HepG2 (cell line): ENCODE results near the gene BCAS1. TPM values are rescaled to one million over a fixed set of nuclear protein-coding genes. Genes with fewer than 3 reads are reported as not detected.
A peak's percentile ranks its signal among the peaks of the same experiment; 100 is the strongest.

Experiments used
- CREM ChIP-seq, 2 experiments: sonication (generic) in 1 of 2; formaldehyde crosslinking in 1 of 2; IDR thresholded peaks; 2 replicates each; pipeline versions ENCODE4 v1.4.0 to v1.6.1; 2016 to 2020; ENCODE audit warnings: antibody characterized with exemption in 1 of 2, mild to moderate bottlenecking in 1 of 2, missing genetic modification reagents in 1 of 2
- ETV5 ChIP-seq: IDR thresholded peaks from 2 replicates; pipeline ENCODE4 v1.6.1; 2018; ENCODE audit warnings: missing biosample characterization, missing genetic modification reagents, inconsistent platforms, borderline replicate concordance
- FOXP1 ChIP-seq, 2 experiments: fragments of 450-650 bp in 1 of 2; IDR thresholded peaks; 2 replicates each; pipeline ENCODE4 v1.6.1; 2017 to 2018; ENCODE audit warnings: antibody characterized with exemption in 1 of 2
- KMT2A ChIP-seq: sonication (generic); formaldehyde crosslinking; IDR thresholded peaks from 2 replicates; pipeline ENCODE4 v1.4.0; 2020; ENCODE audit warnings: missing genetic modification reagents
- MIXL1 ChIP-seq: IDR thresholded peaks from 2 replicates; pipeline ENCODE4 v1.6.1; 2016
- NR2F1 ChIP-seq, 2 experiments: fragments of 450-650 bp in 1 of 2; formaldehyde crosslinking in 1 of 2; IDR thresholded peaks; 2 replicates each; pipeline versions ENCODE4 v1.5.0 to v1.6.1; 2016 to 2020; ENCODE audit warnings: mild to moderate bottlenecking in 1 of 2, missing compliant biosample characterization in 1 of 2, missing genetic modification reagents in 1 of 2, moderate library complexity in 1 of 2
- RARA ChIP-seq: IDR thresholded peaks from 2 replicates; pipeline ENCODE4 v1.6.1; 2016; ENCODE audit warnings: missing genetic modification reagents, missing compliant biosample characterization
- RXRB ChIP-seq: IDR thresholded peaks from 2 replicates; pipeline ENCODE4 v1.6.1; 2016; ENCODE audit warnings: borderline replicate concordance, missing genetic modification reagents, missing compliant biosample characterization
- SRSF9 ChIP-seq: fragments of 200-400 bp; formaldehyde crosslinking; IDR thresholded peaks from 2 replicates; pipeline ENCODE4 v1.6.1; 2018; ENCODE audit warnings: borderline replicate concordance, mild to moderate bottlenecking, low read depth, low read length; ENCODE audit not compliant: insufficient read depth, poor library complexity, severe bottlenecking
- polyA plus RNA-seq, 8 experiments: library from polyadenylated mRNA; depleted of rRNA in 3 of 8; stranded (reverse) in 7 of 8; unstranded in 1 of 8; fragments of >200 nt; fragmentation: Illumina TruSeq in 4 of 8; extraction: Trizol in 4 of 8; gene quantifications; 2 replicates each; pipeline versions ENCODE4 v1.2.1 to v1.2.3, GENCODE V29; 2011 to 2016; ENCODE audit warnings: low read depth in 4 of 8, missing spikeins in 1 of 8, mixed read lengths in 1 of 8; ENCODE audit not compliant: insufficient read depth in 1 of 8
- total RNA-seq, 5 experiments: library from RNA; depleted of rRNA; stranded (reverse); fragments of >200 nt; fragmentation: Illumina TruSeq; extraction: Trizol; gene quantifications; 2 replicates each; pipeline ENCODE4 v1.2.3, GENCODE V29; 2016; ENCODE audit warnings: low read depth in 1 of 5
- TF ChIP-seq, protein P1 (sequence below): sonication (generic); formaldehyde crosslinking; IDR thresholded peaks from 2 replicates; pipeline ENCODE4 v1.5.0; 2020; ENCODE audit warnings: missing genetic modification reagents
- TF ChIP-seq, protein P2 (sequence below): sonication (generic); formaldehyde crosslinking; IDR thresholded peaks from 2 replicates; pipeline ENCODE4 v1.9.0; 2022; ENCODE audit warnings: low read depth, missing genetic modification reagents
- TF ChIP-seq, protein P3 (sequence below): IDR thresholded peaks from 2 replicates; pipeline ENCODE4 v1.6.1; 2012; ENCODE audit warnings: low read depth, low read length, improper control_type of control experiment
- TF ChIP-seq, protein P4 (sequence below): sonication (generic); formaldehyde crosslinking; IDR thresholded peaks from 2 replicates; pipeline ENCODE4 v1.4.0; 2020; ENCODE audit warnings: mild to moderate bottlenecking, missing genetic modification reagents, borderline replicate concordance
- TF ChIP-seq, protein P5 (sequence below): sonication (generic); formaldehyde crosslinking; IDR thresholded peaks from 2 replicates; pipeline ENCODE4 v1.4.0; 2020; ENCODE audit warnings: missing genetic modification reagents

The BCAS1 gene
- total and polyA plus RNA-seq, 2 of the 13 experiments (the other 11 are each of a cell fraction or from before 2014, with no cell fraction given), result 0.55 to 0.91 TPM

DNA sequence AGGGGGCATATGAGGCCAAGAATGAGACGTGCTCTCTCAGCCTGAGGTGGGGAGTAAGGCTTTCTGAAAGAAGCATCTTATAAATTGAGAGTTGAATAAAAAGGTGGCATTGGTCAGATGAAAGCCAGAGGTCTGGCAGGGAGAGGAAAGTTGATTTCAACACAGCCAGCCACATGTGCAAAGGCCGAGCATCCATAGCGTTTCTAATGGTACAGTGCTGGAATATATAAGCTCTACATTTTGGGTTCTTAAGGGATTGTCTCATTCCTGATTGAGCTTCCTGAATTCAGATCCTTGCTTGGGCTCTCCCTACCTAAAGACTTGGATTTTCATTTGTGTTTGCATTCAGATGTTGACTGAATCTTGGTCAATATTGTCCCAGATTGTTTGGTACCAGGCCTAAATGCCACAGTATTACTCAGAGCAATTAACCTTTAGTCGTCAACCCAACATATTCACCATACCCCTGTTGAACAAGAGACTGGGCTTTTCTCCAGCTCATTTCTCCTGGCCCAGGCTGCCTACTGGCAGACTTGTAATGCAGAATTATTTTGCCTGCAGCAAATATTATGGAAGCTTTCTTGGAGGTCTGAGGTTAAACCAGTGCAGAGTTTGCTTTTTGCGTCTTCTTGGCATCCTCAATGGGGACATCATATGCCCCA lies 14.5 kb upstream of the BCAS1 start (continued):
- TF ChIP-seq, protein P1, sequence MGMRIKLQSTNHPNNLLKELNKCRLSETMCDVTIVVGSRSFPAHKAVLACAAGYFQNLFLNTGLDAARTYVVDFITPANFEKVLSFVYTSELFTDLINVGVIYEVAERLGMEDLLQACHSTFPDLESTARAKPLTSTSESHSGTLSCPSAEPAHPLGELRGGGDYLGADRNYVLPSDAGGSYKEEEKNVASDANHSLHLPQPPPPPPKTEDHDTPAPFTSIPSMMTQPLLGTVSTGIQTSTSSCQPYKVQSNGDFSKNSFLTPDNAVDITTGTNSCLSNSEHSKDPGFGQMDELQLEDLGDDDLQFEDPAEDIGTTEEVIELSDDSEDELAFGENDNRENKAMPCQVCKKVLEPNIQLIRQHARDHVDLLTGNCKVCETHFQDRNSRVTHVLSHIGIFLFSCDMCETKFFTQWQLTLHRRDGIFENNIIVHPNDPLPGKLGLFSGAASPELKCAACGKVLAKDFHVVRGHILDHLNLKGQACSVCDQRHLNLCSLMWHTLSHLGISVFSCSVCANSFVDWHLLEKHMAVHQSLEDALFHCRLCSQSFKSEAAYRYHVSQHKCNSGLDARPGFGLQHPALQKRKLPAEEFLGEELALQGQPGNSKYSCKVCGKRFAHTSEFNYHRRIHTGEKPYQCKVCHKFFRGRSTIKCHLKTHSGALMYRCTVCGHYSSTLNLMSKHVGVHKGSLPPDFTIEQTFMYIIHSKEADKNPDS (CRISPR knock-in tag), result no peak
- TF ChIP-seq KMT2A (CRISPR knock-in tag) (no peak), RXRB (CRISPR knock-in tag) (0 out of 2 replicates have a peak, but pooled peaks have one; percentile 21), MIXL1 (CRISPR knock-in tag) (peak; percentile 72; the same call in 1 of the 2 replicates), FOXP1 (IDR thresholded peaks at IDR 0.05) (no peak), FOXP1 (CRISPR knock-in tag; IDR thresholded peaks at IDR 0.05) (peak; percentile 67), NR2F1 (CRISPR knock-in tag; IDR thresholded peaks at IDR 0.05) (peak in 1 of 2 experiments; percentile 77; a peak in 2 of 4 replicates), ETV5 (CRISPR knock-in tag) (0 out of 2 replicates have a peak, but pooled peaks have one; percentile 23), SRSF9 (no peak), CREM (IDR thresholded peaks at IDR 0.05) (0 out of 2 replicates have a peak, but pooled peaks have one; percentile 36), CREM (CRISPR knock-in tag; IDR thresholded peaks at IDR 0.05) (no peak), RARA (CRISPR knock-in tag) (peak; percentile 51; the same call in 1 of the 2 replicates)
- TF ChIP-seq, protein P2, sequence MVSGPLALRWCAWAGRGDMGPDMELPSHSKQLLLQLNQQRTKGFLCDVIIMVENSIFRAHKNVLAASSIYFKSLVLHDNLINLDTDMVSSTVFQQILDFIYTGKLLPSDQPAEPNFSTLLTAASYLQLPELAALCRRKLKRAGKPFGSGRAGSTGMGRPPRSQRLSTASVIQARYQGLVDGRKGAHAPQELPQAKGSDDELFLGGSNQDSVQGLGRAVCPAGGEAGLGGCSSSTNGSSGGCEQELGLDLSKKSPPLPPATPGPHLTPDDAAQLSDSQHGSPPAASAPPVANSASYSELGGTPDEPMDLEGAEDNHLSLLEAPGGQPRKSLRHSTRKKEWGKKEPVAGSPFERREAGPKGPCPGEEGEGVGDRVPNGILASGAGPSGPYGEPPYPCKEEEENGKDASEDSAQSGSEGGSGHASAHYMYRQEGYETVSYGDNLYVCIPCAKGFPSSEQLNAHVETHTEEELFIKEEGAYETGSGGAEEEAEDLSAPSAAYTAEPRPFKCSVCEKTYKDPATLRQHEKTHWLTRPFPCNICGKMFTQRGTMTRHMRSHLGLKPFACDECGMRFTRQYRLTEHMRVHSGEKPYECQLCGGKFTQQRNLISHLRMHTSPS, result peak; percentile 40; the same call in 1 of the 2 replicates
- TF ChIP-seq, protein P3, sequence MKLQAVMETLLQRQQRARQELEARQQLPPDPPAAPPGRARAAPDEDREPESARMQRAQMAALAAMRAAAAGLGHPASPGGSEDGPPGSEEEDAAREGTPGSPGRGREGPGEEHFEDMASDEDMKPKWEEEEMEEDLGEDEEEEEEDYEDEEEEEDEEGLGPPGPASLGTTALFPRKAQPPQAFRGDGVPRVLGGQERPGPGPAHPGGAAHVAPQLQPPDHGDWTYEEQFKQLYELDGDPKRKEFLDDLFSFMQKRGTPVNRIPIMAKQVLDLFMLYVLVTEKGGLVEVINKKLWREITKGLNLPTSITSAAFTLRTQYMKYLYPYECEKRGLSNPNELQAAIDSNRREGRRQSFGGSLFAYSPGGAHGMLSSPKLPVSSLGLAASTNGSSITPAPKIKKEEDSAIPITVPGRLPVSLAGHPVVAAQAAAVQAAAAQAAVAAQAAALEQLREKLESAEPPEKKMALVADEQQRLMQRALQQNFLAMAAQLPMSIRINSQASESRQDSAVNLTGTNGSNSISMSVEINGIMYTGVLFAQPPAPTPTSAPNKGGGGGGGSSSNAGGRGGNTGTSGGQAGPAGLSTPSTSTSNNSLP, result peak; percentile 82; the same call in 1 of the 2 replicates
- TF ChIP-seq, protein P4, sequence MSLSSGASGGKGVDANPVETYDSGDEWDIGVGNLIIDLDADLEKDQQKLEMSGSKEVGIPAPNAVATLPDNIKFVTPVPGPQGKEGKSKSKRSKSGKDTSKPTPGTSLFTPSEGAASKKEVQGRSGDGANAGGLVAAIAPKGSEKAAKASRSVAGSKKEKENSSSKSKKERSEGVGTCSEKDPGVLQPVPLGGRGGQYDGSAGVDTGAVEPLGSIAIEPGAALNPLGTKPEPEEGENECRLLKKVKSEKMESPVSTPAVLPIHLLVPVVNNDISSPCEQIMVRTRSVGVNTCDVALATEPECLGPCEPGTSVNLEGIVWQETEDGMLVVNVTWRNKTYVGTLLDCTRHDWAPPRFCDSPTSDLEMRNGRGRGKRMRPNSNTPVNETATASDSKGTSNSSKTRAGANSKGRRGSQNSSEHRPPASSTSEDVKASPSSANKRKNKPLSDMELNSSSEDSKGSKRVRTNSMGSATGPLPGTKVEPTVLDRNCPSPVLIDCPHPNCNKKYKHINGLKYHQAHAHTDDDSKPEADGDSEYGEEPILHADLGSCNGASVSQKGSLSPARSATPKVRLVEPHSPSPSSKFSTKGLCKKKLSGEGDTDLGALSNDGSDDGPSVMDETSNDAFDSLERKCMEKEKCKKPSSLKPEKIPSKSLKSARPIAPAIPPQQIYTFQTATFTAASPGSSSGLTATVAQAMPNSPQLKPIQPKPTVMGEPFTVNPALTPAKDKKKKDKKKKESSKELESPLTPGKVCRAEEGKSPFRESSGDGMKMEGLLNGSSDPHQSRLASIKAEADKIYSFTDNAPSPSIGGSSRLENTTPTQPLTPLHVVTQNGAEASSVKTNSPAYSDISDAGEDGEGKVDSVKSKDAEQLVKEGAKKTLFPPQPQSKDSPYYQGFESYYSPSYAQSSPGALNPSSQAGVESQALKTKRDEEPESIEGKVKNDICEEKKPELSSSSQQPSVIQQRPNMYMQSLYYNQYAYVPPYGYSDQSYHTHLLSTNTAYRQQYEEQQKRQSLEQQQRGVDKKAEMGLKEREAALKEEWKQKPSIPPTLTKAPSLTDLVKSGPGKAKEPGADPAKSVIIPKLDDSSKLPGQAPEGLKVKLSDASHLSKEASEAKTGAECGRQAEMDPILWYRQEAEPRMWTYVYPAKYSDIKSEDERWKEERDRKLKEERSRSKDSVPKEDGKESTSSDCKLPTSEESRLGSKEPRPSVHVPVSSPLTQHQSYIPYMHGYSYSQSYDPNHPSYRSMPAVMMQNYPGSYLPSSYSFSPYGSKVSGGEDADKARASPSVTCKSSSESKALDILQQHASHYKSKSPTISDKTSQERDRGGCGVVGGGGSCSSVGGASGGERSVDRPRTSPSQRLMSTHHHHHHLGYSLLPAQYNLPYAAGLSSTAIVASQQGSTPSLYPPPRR (CRISPR knock-in tag), result peak; percentile 34; the same call in 1 of the 2 replicates
- TF ChIP-seq, protein P5, sequence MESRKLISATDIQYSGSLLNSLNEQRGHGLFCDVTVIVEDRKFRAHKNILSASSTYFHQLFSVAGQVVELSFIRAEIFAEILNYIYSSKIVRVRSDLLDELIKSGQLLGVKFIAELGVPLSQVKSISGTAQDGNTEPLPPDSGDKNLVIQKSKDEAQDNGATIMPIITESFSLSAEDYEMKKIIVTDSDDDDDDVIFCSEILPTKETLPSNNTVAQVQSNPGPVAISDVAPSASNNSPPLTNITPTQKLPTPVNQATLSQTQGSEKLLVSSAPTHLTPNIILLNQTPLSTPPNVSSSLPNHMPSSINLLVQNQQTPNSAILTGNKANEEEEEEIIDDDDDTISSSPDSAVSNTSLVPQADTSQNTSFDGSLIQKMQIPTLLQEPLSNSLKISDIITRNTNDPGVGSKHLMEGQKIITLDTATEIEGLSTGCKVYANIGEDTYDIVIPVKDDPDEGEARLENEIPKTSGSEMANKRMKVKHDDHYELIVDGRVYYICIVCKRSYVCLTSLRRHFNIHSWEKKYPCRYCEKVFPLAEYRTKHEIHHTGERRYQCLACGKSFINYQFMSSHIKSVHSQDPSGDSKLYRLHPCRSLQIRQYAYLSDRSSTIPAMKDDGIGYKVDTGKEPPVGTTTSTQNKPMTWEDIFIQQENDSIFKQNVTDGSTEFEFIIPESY (CRISPR knock-in tag), result no peak
